Measurements from ENCODE around the gene MTG2. TPM values are rescaled to one million over a fixed set of nuclear protein-coding genes. Genes with fewer than 3 reads are reported as not detected.

The MTG2 gene
- total and polyA plus RNA-seq, 2 of the 8 experiments (the other 6 are each of a cell fraction or from before 2014, with no cell fraction given) = 14.4 to 22.8 TPM

DNA sequence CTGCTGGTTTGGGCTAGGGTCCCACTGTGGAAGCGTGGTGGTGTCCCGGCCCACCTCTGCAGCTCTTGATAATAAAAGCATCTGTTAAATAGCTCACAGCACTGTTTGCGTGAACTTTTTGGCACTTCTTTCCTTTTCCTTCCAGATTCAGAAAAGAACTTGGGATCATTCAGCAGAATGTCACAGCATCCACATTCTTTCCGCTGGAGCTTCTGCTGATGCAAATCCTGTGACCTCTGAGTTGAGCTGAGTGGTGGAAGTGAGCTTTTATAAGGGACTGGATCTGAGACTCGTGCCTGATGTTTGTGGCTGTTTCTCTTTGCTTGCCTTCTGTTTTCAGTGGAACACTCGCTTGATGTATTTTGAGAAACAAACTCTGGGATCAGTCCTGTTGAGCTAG is 59.3 kb downstream of the MTG2 start (continued):
- TF ChIP-seq, protein P1, sequence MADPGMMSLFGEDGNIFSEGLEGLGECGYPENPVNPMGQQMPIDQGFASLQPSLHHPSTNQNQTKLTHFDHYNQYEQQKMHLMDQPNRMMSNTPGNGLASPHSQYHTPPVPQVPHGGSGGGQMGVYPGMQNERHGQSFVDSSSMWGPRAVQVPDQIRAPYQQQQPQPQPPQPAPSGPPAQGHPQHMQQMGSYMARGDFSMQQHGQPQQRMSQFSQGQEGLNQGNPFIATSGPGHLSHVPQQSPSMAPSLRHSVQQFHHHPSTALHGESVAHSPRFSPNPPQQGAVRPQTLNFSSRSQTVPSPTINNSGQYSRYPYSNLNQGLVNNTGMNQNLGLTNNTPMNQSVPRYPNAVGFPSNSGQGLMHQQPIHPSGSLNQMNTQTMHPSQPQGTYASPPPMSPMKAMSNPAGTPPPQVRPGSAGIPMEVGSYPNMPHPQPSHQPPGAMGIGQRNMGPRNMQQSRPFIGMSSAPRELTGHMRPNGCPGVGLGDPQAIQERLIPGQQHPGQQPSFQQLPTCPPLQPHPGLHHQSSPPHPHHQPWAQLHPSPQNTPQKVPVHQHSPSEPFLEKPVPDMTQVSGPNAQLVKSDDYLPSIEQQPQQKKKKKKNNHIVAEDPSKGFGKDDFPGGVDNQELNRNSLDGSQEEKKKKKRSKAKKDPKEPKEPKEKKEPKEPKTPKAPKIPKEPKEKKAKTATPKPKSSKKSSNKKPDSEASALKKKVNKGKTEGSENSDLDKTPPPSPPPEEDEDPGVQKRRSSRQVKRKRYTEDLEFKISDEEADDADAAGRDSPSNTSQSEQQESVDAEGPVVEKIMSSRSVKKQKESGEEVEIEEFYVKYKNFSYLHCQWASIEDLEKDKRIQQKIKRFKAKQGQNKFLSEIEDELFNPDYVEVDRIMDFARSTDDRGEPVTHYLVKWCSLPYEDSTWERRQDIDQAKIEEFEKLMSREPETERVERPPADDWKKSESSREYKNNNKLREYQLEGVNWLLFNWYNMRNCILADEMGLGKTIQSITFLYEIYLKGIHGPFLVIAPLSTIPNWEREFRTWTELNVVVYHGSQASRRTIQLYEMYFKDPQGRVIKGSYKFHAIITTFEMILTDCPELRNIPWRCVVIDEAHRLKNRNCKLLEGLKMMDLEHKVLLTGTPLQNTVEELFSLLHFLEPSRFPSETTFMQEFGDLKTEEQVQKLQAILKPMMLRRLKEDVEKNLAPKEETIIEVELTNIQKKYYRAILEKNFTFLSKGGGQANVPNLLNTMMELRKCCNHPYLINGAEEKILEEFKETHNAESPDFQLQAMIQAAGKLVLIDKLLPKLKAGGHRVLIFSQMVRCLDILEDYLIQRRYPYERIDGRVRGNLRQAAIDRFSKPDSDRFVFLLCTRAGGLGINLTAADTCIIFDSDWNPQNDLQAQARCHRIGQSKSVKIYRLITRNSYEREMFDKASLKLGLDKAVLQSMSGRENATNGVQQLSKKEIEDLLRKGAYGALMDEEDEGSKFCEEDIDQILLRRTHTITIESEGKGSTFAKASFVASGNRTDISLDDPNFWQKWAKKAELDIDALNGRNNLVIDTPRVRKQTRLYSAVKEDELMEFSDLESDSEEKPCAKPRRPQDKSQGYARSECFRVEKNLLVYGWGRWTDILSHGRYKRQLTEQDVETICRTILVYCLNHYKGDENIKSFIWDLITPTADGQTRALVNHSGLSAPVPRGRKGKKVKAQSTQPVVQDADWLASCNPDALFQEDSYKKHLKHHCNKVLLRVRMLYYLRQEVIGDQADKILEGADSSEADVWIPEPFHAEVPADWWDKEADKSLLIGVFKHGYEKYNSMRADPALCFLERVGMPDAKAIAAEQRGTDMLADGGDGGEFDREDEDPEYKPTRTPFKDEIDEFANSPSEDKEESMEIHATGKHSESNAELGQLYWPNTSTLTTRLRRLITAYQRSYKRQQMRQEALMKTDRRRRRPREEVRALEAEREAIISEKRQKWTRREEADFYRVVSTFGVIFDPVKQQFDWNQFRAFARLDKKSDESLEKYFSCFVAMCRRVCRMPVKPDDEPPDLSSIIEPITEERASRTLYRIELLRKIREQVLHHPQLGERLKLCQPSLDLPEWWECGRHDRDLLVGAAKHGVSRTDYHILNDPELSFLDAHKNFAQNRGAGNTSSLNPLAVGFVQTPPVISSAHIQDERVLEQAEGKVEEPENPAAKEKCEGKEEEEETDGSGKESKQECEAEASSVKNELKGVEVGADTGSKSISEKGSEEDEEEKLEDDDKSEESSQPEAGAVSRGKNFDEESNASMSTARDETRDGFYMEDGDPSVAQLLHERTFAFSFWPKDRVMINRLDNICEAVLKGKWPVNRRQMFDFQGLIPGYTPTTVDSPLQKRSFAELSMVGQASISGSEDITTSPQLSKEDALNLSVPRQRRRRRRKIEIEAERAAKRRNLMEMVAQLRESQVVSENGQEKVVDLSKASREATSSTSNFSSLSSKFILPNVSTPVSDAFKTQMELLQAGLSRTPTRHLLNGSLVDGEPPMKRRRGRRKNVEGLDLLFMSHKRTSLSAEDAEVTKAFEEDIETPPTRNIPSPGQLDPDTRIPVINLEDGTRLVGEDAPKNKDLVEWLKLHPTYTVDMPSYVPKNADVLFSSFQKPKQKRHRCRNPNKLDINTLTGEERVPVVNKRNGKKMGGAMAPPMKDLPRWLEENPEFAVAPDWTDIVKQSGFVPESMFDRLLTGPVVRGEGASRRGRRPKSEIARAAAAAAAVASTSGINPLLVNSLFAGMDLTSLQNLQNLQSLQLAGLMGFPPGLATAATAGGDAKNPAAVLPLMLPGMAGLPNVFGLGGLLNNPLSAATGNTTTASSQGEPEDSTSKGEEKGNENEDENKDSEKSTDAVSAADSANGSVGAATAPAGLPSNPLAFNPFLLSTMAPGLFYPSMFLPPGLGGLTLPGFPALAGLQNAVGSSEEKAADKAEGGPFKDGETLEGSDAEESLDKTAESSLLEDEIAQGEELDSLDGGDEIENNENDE (IDR thresholded peaks at IDR 0.05; ENCODE audit: insufficient replicate concordance, low read length) = no peak
- TF ChIP-seq JUND (IDR thresholded peaks at IDR 0.05; ENCODE audit: low read length) = no peak
- no peak for TF ChIP-seq GABPA (IDR thresholded peaks at IDR 0.05; ENCODE audit: borderline replicate concordance, insufficient read depth, low read length)
- TF ChIP-seq FOSL1 (IDR thresholded peaks at IDR 0.05; ENCODE audit: insufficient read depth, low read depth, low read length) = no peak
- no peak for TF ChIP-seq CBX5 (IDR thresholded peaks at IDR 0.05; ENCODE audit: low read depth, low read length)
- TF ChIP-seq RXRA (IDR thresholded peaks at IDR 0.05; ENCODE audit: insufficient read depth, low read depth, low read length) = no peak
- no peak for TF ChIP-seq CHD2 (IDR thresholded peaks at IDR 0.05; ENCODE audit: low read length)
- no peak for TF ChIP-seq TEAD4 (IDR thresholded peaks at IDR 0.05; ENCODE audit: low read depth, low read length)
- no peak for TF ChIP-seq RFX5 (IDR thresholded peaks at IDR 0.05; ENCODE audit: borderline replicate concordance, low read depth, low read length)
- TF ChIP-seq SIRT6 (IDR thresholded peaks at IDR 0.05; ENCODE audit: low read length) = no peak
